Breast epithelium (tissue), 4 donors: ENCODE data around the gene MBP. TPM values are rescaled to one million over a fixed set of nuclear protein-coding genes. Genes with fewer than 3 reads are reported as not detected.

Experiments
- DNase-seq, 2 donors: peaks; one replicate each; pipeline ENCODE4 v3.0.0-alpha.2; 2019; ENCODE audit warnings: low spot score in 2 of 2
- H3K27ac ChIP-seq, 2 donors: fragments of 200-600 bp; sonication (generic) in 1 of 2; one replicate each; pipeline ENCODE4 v1.5.1; 2016 to 2019; ENCODE audit warnings: mild to moderate bottlenecking in 1 of 2
- H3K27me3 ChIP-seq, 2 donors: fragments of 200-600 bp; sonication (generic) in 1 of 2; one replicate each; pipeline versions ENCODE4 v1.5.1 to v1.6.0; 2017 to 2019; ENCODE audit warnings: control low read depth in 1 of 2, mild to moderate bottlenecking in 1 of 2
- H3K36me3 ChIP-seq: fragments of 200-600 bp; one replicate; pipeline ENCODE4 v1.5.1; 2019
- H3K4me1 ChIP-seq, 2 donors: fragments of 200-600 bp; sonication (generic); one replicate each; pipeline ENCODE4 v1.5.1; 2016 to 2019; ENCODE audit warnings: control low read depth in 1 of 2
- H3K4me3 ChIP-seq, 3 donors: fragments of 200-600 bp; sonication (generic); 1 replicate in 2 of 3; 2 replicates in 1 of 3; pipeline ENCODE4 v1.5.1; 2016 to 2019; ENCODE audit warnings: mild to moderate bottlenecking in 3 of 3, moderate library complexity in 2 of 3
- H3K9me3 ChIP-seq, 2 donors: fragments of 200-600 bp; sonication (generic) in 1 of 2; one replicate each; pipeline ENCODE4 v1.5.1; 2016 to 2019; ENCODE audit warnings: control low read depth in 1 of 2
- POLR2A ChIP-seq: fragments of 450-650 bp; IDR thresholded peaks from one replicate; pipeline ENCODE4 v1.6.1; 2016; ENCODE audit warnings: antibody characterized with exemption, mild to moderate bottlenecking, moderate library complexity
- POLR2AphosphoS5 ChIP-seq, 3 donors: sonication (generic); formaldehyde crosslinking; IDR thresholded peaks; one replicate each; pipeline ENCODE4 v1.6.1; 2017; ENCODE audit warnings: antibody characterized with exemption in 3 of 3
- intact Hi-C: fragments of 100-400 bp; cut with DNase I; formaldehyde crosslinking; loops from one replicate; pipeline ENCODE4 v1.15.1; 2023; ENCODE audit warnings: low total_unique reads
- total RNA-seq, 3 donors: library from RNA; depleted of rRNA; stranded (reverse); fragments of >200 nt; gene quantifications; one replicate each; pipeline ENCODE4 v1.1.0, GENCODE V29; 2016
- TF ChIP-seq, protein P1 (sequence below), 3 donors: fragments of 450-650 bp; IDR thresholded peaks; one replicate each; pipeline ENCODE4 v1.5.1; 2016 to 2017; ENCODE audit warnings: antibody characterized with exemption in 3 of 3, mild to moderate bottlenecking in 3 of 3, moderate library complexity in 3 of 3

Gene MBP
- total RNA-seq, 3 donors from 2014 or later = 27.2 to 46.2 (median 32.4) TPM

- no peaks in the 10 kb centered on the region for H3K9me3 ChIP-seq
- peak overlapping the region; percentile 96 for H3K27ac ChIP-seq
- TF ChIP-seq POLR2A (no peak), POLR2AphosphoS5 (IDR thresholded peaks at IDR 0.05) (no peak)
- TF ChIP-seq, protein P1, sequence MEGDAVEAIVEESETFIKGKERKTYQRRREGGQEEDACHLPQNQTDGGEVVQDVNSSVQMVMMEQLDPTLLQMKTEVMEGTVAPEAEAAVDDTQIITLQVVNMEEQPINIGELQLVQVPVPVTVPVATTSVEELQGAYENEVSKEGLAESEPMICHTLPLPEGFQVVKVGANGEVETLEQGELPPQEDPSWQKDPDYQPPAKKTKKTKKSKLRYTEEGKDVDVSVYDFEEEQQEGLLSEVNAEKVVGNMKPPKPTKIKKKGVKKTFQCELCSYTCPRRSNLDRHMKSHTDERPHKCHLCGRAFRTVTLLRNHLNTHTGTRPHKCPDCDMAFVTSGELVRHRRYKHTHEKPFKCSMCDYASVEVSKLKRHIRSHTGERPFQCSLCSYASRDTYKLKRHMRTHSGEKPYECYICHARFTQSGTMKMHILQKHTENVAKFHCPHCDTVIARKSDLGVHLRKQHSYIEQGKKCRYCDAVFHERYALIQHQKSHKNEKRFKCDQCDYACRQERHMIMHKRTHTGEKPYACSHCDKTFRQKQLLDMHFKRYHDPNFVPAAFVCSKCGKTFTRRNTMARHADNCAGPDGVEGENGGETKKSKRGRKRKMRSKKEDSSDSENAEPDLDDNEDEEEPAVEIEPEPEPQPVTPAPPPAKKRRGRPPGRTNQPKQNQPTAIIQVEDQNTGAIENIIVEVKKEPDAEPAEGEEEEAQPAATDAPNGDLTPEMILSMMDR (IDR thresholded peaks at IDR 0.05) = no peak
- H3K36me3 ChIP-seq = no peaks in the 10 kb centered on the region
- intact Hi-C loops = loop anchor here (5.0 kb wide), 2 partner anchors 727 to 788 kb away; no protein-coding TSS in a partner anchor
- no peak overlapping the region for H3K4me3 ChIP-seq
- H3K27me3 ChIP-seq = no peaks in the 10 kb centered on the region
- no peak for DNase-seq
- H3K4me1 ChIP-seq = peaks cover 0 to 4% of the 10 kb centered on the region in 2 donors
Observed at GRCh38 chr18:77134611-77135010, 2.0 kb upstream of the MBP start.

GRCh38 chr18:77133835-77134496, 1.4 kb upstream of the MBP start:
- intact Hi-C loops = loop anchor here (1.0 to 5.0 kb wide), 2 partner anchors 32 to 788 kb away; no protein-coding TSS in a partner anchor
- H3K27ac ChIP-seq = peak overlapping the region; percentile 96
- H3K9me3 ChIP-seq = no peaks in the 10 kb centered on the region
- no peaks in the 10 kb centered on the region for H3K36me3 ChIP-seq
- peak overlapping the region in 2 of 3 donors; percentile 93 to 98 for H3K4me3 ChIP-seq
- TF ChIP-seq, protein P1 (IDR thresholded peaks at IDR 0.05) = no peak
- TF ChIP-seq POLR2AphosphoS5 (IDR thresholded peaks at IDR 0.05) (no peak), POLR2A (no peak)
- peak in 1 of 2 donors; percentile 43 for DNase-seq
- peaks cover 0 to 4% of the 10 kb centered on the region in 2 donors for H3K4me1 ChIP-seq
- no peaks in the 10 kb centered on the region for H3K27me3 ChIP-seq

- Histone ChIP-seq H3K27ac (peak overlapping the region; percentile 96), H3K4me3 (peak overlapping the region; percentile 89 to 98 (median 93)), H3K36me3 (no peaks in the 10 kb centered on the region), H3K4me1 (peaks cover 0 to 4% of the 10 kb centered on the region in 2 donors), H3K27me3 (no peaks in the 10 kb centered on the region), H3K9me3 (no peaks in the 10 kb centered on the region)
- DNase-seq = peak in 1 of 2 donors; percentile 33
- TF ChIP-seq POLR2AphosphoS5 (IDR thresholded peaks at IDR 0.05) (no peak), POLR2A (no peak)
- TF ChIP-seq, protein P1 (IDR thresholded peaks at IDR 0.05) = no peak
- intact Hi-C loops = loop anchor here (1.0 to 5.0 kb wide), 2 partner anchors 33 to 789 kb away; no protein-coding TSS in a partner anchor
Observed at GRCh38 chr18:77133051-77133834, 660 bp upstream of the MBP start.

DNA sequence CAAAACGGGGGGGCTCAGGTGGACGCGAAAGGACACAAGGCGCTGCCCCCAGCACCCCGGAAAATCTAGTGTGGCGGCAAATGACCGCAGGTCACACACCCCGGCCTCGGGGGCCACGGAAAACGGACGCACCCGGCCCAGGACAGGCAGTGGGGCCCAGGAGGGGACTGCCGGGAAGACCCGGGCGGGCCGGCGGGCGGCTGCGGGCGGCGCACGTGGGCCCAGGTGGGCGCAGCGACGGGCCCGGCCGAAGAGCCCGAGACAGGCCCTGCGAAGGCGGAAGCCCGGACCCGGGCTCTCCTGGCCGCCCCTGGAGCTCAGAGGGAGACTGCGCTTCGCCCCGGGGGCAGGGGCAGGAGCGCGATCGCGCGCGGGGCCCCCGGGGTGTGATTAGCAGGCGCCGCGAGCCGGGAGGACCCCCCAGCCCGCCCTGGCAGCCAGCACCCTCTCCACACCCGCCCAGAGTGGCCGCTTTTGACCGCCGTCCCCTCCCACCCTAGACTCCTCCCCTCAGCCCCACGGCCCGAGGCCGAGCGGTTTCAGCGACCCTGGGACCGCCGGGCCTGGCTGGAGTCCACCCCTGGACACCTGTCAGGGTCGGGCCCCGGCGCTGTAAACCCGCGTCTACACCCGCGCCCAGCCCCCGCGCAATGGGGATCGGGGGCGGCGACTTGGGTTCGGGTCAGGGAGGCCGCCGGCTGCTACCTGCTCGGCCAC, 773 bp downstream of the MBP start:
- intact Hi-C loops = loop anchor here (5.0 kb wide), 1 partner anchor 790 kb away; no protein-coding TSS in a partner anchor
- no peaks in the 10 kb centered on the region for H3K36me3 ChIP-seq
- H3K27me3 ChIP-seq = no peaks in the 10 kb centered on the region
- H3K4me1 ChIP-seq = peaks cover 0 to 4% of the 10 kb centered on the region in 2 donors
- peak overlapping the region; percentile 89 to 98 (median 93) for H3K4me3 ChIP-seq
- DNase-seq = peak; percentile 29 to 60
- TF ChIP-seq POLR2AphosphoS5 (IDR thresholded peaks at IDR 0.05) (peak in 1 of 3 donors; percentile 11), POLR2A (no peak)
- H3K27ac ChIP-seq = peak overlapping the region; percentile 96
- no peaks in the 10 kb centered on the region for H3K9me3 ChIP-seq

DNA sequence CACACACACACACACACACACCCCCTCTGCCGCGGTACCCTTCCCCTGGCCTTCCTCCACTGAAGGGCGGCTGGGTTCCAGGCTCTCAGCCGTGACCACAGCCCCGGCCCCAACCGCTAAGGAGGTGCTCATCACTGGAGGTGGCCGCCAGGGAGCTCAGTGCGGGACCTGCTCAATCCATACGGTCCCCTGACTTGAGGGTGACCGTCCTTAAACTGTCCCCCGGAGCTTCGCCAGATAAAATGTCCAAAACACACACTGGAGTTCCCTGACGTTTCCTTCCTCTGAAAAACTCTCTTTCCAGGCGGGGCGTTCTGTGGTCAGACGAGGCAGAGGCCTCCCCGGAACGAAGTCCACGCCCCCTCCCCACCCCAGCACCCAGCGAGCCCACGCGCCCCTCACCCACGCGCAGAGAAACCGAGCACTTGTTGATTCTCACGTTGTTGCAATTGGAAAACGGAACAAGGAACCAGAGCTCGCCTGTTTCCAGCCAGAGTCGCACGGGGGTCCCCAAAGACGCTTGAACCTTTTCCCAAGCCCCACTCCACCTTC, 1.4 kb downstream of the MBP start:
- H3K4me1 ChIP-seq = peaks cover 0 to 4% of the 10 kb centered on the region in 2 donors
- peak overlapping the region; percentile 96 for H3K27ac ChIP-seq
- TF ChIP-seq, protein P1 (IDR thresholded peaks at IDR 0.05) = no peak
- TF ChIP-seq POLR2AphosphoS5 (IDR thresholded peaks at IDR 0.05) = peak in 1 of 3 donors; percentile 8
- H3K4me3 ChIP-seq = peak overlapping the region; percentile 89 to 98 (median 93)
- no peaks in the 10 kb centered on the region for H3K27me3 ChIP-seq
- no peaks in the 10 kb centered on the region for H3K36me3 ChIP-seq
- H3K9me3 ChIP-seq = no peaks in the 10 kb centered on the region
- no peak for DNase-seq
- intact Hi-C loops = loop anchor here (5.0 kb wide), 1 partner anchor 791 kb away; no protein-coding TSS in a partner anchor
